Psoas muscle (tissue), 8 donors: ENCODE measurements around the gene SOCS6. TPM values are rescaled to one million over a fixed set of nuclear protein-coding genes. Genes with fewer than 3 reads are reported as not detected.

Source experiments
- ATAC-seq, 4 donors: fragments of 200-7000 bp; cut with Tn5 transposase; one replicate each; pipeline ENCODE4 v1.9.1; 2020; ENCODE audit warnings: moderate library complexity in 3 of 4, mild to moderate bottlenecking in 2 of 4
- DNase-seq, 2 donors: peaks; one replicate each; pipeline ENCODE4 v3.0.0-alpha.2; 2020
- H3K27ac ChIP-seq: fragments of 200-600 bp; one replicate; pipeline ENCODE4 v1.8.0; 2022
- H3K27me3 ChIP-seq, 3 donors: fragments of 200-600 bp in 1 of 3; one replicate each; pipeline versions ENCODE4 v1.6.1 to v1.8.0; 2013 to 2022; ENCODE audit warnings: low read length in 2 of 3, mild to moderate bottlenecking in 2 of 3, moderate library complexity in 1 of 3; ENCODE audit not compliant: insufficient read depth in 3 of 3
- H3K36me3 ChIP-seq, 2 donors: fragments of 200-600 bp in 1 of 2; one replicate each; pipeline versions ENCODE4 v1.6.1 to v1.8.0; 2013 to 2022; ENCODE audit warnings: low read depth in 1 of 2, mild to moderate bottlenecking in 1 of 2, moderate library complexity in 1 of 2; ENCODE audit not compliant: insufficient read depth in 1 of 2
- H3K4me1 ChIP-seq: fragments of 200-600 bp; one replicate; pipeline ENCODE4 v1.8.0; 2022
- H3K4me3 ChIP-seq: fragments of 200-600 bp; one replicate; pipeline ENCODE4 v1.8.0; 2022; ENCODE audit warnings: mild to moderate bottlenecking
- H3K9me3 ChIP-seq: fragments of 200-600 bp; one replicate; pipeline ENCODE4 v1.8.0; 2022
- CTCF ChIP-seq: fragments of 200-600 bp; IDR thresholded peaks from one replicate; pipeline ENCODE4 v1.8.0; 2022; ENCODE audit warnings: antibody characterized with exemption
- WGBS, 3 donors: extraction: QIAGEN DNeasy Blood & Tissue Kit; methylation state at CpG; one replicate each; pipeline versions ENCODE4 v1.1.6 to v1.1.7; 2013; 5-methylcytosine and 5-hydroxymethylcytosine counted together
- intact Hi-C, 2 donors: fragments of 100-400 bp; cut with DNase I; formaldehyde crosslinking; loops; one replicate each; pipeline versions ENCODE4 v1.11.0 to v1.14.2; 2022
- polyA plus RNA-seq, 3 donors: library from polyadenylated mRNA; stranded (reverse); fragments of 200-250 nt; gene quantifications; one replicate each; pipeline ENCODE4 v1.2.3, GENCODE V29; 2013
- total RNA-seq, 4 donors: library from RNA; stranded (reverse); fragmentation: NEBNext Ultra II Directional in 2 of 4; extraction: Animal tissue kit (Norgen Biotek cat#: 25700) in 2 of 4; gene quantifications; one replicate each; pipeline versions ENCODE4 v1.2.1 to v1.2.4, GENCODE V29; 2021 to 2023
- donor health status: healthy with polysubstance abuse.
- donor health status: DM: no; HTN: no; CAD: no; lungs with moderate emphysema.
- donor health status: Bipolar disorder and iron deficiency.
- donor health status: healthy.
- donor health status: DM: yes; HTN: yes; CAD: no.
- donor health status: DM: no; HTN: no; CAD: no.
- donor health status: DM: no; HTN: no; CAD: no.
- donor health status: DM: yes; HTN: yes; CAD: no.

Gene SOCS6
- total and polyA plus RNA-seq, 7 donors, result 7.3 to 30.2 (median 19.1) TPM

- H3K4me3 ChIP-seq, result no peak overlapping the region
- no peaks in the 10 kb centered on the region for H3K36me3 ChIP-seq
- intact Hi-C loops, result no loop called here
- WGBS, 3 donors, result 68 to 83% (median 72%) methylated on average over 9 of the region's 9 CpGs
- no peaks in the 10 kb centered on the region for H3K9me3 ChIP-seq
- ATAC-seq, result no peak
- TF ChIP-seq CTCF, result no peak
- no peaks in the 10 kb centered on the region for H3K4me1 ChIP-seq
- DNase-seq, result no peak
- H3K27ac ChIP-seq, result no peak overlapping the region
- no peaks in the 10 kb centered on the region for H3K27me3 ChIP-seq
Observed at GRCh38 chr18:70261141-70261788, 27.6 kb upstream of the SOCS6 start.

- intact Hi-C loops, result no loop called here
- Histone ChIP-seq H3K9me3 (no peaks in the 10 kb centered on the region), H3K4me1 (no peaks in the 10 kb centered on the region), H3K4me3 (no peak overlapping the region), H3K27me3 (no peaks in the 10 kb centered on the region), H3K36me3 (no peaks in the 10 kb centered on the region), H3K27ac (no peak overlapping the region)
- DNase-seq (no peak), ATAC-seq (no peak)
- WGBS, 3 donors, result 63 to 81% (median 65%) methylated on average over 3 of the region's 3 CpGs
- TF ChIP-seq CTCF, result no peak
Observed at GRCh38 chr18:70263336-70263735, 25.5 kb upstream of the SOCS6 start.

GRCh38 chr18:70271742-70272141, 17.1 kb upstream of the SOCS6 start:
- H3K27me3 ChIP-seq, result no peaks in the 10 kb centered on the region
- H3K9me3 ChIP-seq, result peaks cover 6% of the 10 kb centered on the region
- H3K36me3 ChIP-seq, result no peaks in the 10 kb centered on the region
- intact Hi-C loops, result no loop called here
- ATAC-seq, result no peak
- H3K4me3 ChIP-seq, result no peak overlapping the region
- WGBS, 3 donors, result 87 to 88% (median 87%) methylated on average over 3 of the region's 3 CpGs
- TF ChIP-seq CTCF, result no peak
- no peak overlapping the region for H3K27ac ChIP-seq
- DNase-seq, result no peak
- H3K4me1 ChIP-seq, result no peaks in the 10 kb centered on the region

- TF ChIP-seq CTCF, result no peak
- Histone ChIP-seq H3K27me3 (no peaks in the 10 kb centered on the region), H3K4me1 (peaks cover 4% of the 10 kb centered on the region), H3K36me3 (no peaks in the 10 kb centered on the region), H3K4me3 (no peak overlapping the region), H3K9me3 (peaks cover 6% of the 10 kb centered on the region), H3K27ac (no peak overlapping the region)
- no peak for ATAC-seq
- DNase-seq, result no peak
- intact Hi-C loops, result no loop called here
- WGBS, 3 donors, result 88 to 94% (median 94%) methylated on average over 1 of the region's 1 CpG
Observed at GRCh38 chr18:70273021-70273420, 15.8 kb upstream of the SOCS6 start.
